OCI-LY3 (cell line): ENCODE results near the gene IFIH1.

Source experiments
- H2AFZ ChIP-seq: fragments of 200-600, 300-600 bp; shearing (Covaris generic); 2 replicates; pipeline ENCODE4 v1.6.0; 2014; ENCODE audit warnings: antibody characterized with exemption, low read depth, low read length
- H3K27ac ChIP-seq: fragments of 200-600, 300-600 bp; sonication (generic); 2 replicates; pipeline ENCODE4 v1.5.1; 2014; ENCODE audit warnings: mild to moderate bottlenecking, low read length, moderate library complexity, mixed read lengths
- H3K27me3 ChIP-seq: fragments of 200-600, 300-600 bp; sonication (generic); 2 replicates; pipeline ENCODE4 v1.6.1; 2014; ENCODE audit warnings: low read depth, low read length, mixed read lengths
- H3K36me3 ChIP-seq: fragments of 200-600, 300-600 bp; sonication (generic); replicated peaks from 2 replicates; pipeline ENCODE3; 2014; ENCODE audit warnings: low read depth, low read length, mixed read lengths
- H3K4me1 ChIP-seq: fragments of 300-600, 200-600 bp; sonication (generic); 2 replicates; pipeline ENCODE4 v1.6.1; 2014; ENCODE audit warnings: low read length, mixed read lengths
- H3K4me2 ChIP-seq: fragments of 200-600, 300-600 bp; sonication (generic); 2 replicates; pipeline ENCODE4 v1.6.1; 2014; ENCODE audit warnings: low read length, mixed read lengths
- H3K4me3 ChIP-seq: fragments of 300-600, 200-600 bp; sonication (generic); 2 replicates; pipeline ENCODE4 v1.5.1; 2014; ENCODE audit warnings: antibody characterized with exemption, mild to moderate bottlenecking, low read length, moderate library complexity
- H3K79me2 ChIP-seq: fragments of 300-600, 200-600 bp; shearing (Covaris generic); 2 replicates; pipeline ENCODE4 v1.6.1; 2014; ENCODE audit warnings: mild to moderate bottlenecking, low read length, mixed read lengths
- H3K9ac ChIP-seq: fragments of 300-600, 200-600 bp; shearing (Covaris generic); 2 replicates; pipeline ENCODE4 v1.6.0; 2014; ENCODE audit warnings: mild to moderate bottlenecking, low read length, moderate library complexity
- H3K9me3 ChIP-seq: fragments of 200-600, 300-600 bp; shearing (Covaris generic); 2 replicates; pipeline ENCODE4 v1.6.1; 2014; ENCODE audit warnings: low read length, mixed read lengths; ENCODE audit not compliant: insufficient read depth
- H4K20me1 ChIP-seq: fragments of 200-600, 300-600 bp; sonication (generic); 2 replicates; pipeline ENCODE4 v1.6.1; 2016; ENCODE audit warnings: low read length, mixed read lengths; ENCODE audit not compliant: insufficient read depth
- CTCF ChIP-seq: fragments of 200-600, 300-600 bp; sonication (generic); IDR thresholded peaks from 2 replicates; pipeline ENCODE4 v1.5.1; 2014; ENCODE audit warnings: antibody characterized with exemption, low read length, low read depth
- EZH2phosphoT487 ChIP-seq: fragments of 200-600 bp; shearing (Covaris generic); IDR thresholded peaks from 2 replicates; pipeline ENCODE4 v1.6.1; 2018; ENCODE audit warnings: antibody characterized with exemption, mixed run types, low read depth

IFIH1 gene

GRCh38 chr2:162219426-162219825, 99.1 kb downstream of the IFIH1 start:
- Histone ChIP-seq H3K4me2 (no peak overlapping the region), H3K9ac (no peak overlapping the region), H3K36me3 (no peaks in the 10 kb centered on the region), H3K4me3 (no peak overlapping the region), H4K20me1 (no peaks in the 10 kb centered on the region), H2AFZ (no peak overlapping the region), H3K79me2 (no peaks in the 10 kb centered on the region), H3K9me3 (no peaks in the 10 kb centered on the region), H3K4me1 (peaks cover 21% of the 10 kb centered on the region), H3K27me3 (no peaks in the 10 kb centered on the region), H3K27ac (no peak overlapping the region)
- TF ChIP-seq CTCF (no peak), EZH2phosphoT487 (no peak)

- no peaks in the 10 kb centered on the region for H3K27me3 ChIP-seq
- H3K9me3 ChIP-seq, result no peaks in the 10 kb centered on the region
- no peak overlapping the region for H2AFZ ChIP-seq
- H3K9ac ChIP-seq, result no peak overlapping the region
- no peak overlapping the region for H3K4me3 ChIP-seq
- H3K36me3 ChIP-seq, result no peaks in the 10 kb centered on the region
- no peak overlapping the region for H3K27ac ChIP-seq
- H3K4me1 ChIP-seq, result peaks cover 22% of the 10 kb centered on the region
- no peak overlapping the region for H3K4me2 ChIP-seq
- TF ChIP-seq EZH2phosphoT487 (no peak), CTCF (no peak)
- no peaks in the 10 kb centered on the region for H4K20me1 ChIP-seq
- no peaks in the 10 kb centered on the region for H3K79me2 ChIP-seq
These were observed 100.9 kb downstream of the IFIH1 start for GRCh38 chr2:162217598-162217997.
